ENCODE results near the gene NPAS3. TPM values are rescaled to one million over a fixed set of nuclear protein-coding genes. Genes with fewer than 3 reads are reported as not detected.

The NPAS3 gene
- polyA plus RNA-seq, 3 donors: 8.6 to 10.2 (median 10.2) TPM

- DNase-seq (ENCODE audit: low read depth in 3 of 3, low spot score in 2 of 3): no peak
Measured at GRCh38 chr14:33792009-33792719, 853.5 kb downstream of the NPAS3 start.

GRCh38 chr14:33792720-33793368 is 854.2 kb downstream of the NPAS3 start:
- DNase-seq (ENCODE audit: low read depth in 3 of 3, low spot score in 2 of 3): peak; percentile 69 to 86 (median 83)

GRCh38 chr14:33793398-33794110 is 854.9 kb downstream of the NPAS3 start:
- no peak for DNase-seq (ENCODE audit: low read depth in 3 of 3, low spot score in 2 of 3)

- no peak for DNase-seq (ENCODE audit: low read depth in 3 of 3, low spot score in 2 of 3)
Measured at GRCh38 chr14:33794791-33795305, 856.2 kb downstream of the NPAS3 start.

- no peak for DNase-seq (ENCODE audit: low read depth in 3 of 3, low spot score in 2 of 3)
Measured at GRCh38 chr14:33796356-33796755, 857.7 kb downstream of the NPAS3 start.

GRCh38 chr14:33799705-33800570 is 861.3 kb downstream of the NPAS3 start:
- DNase-seq (ENCODE audit: low read depth in 3 of 3, low spot score in 2 of 3): no peak

GRCh38 chr14:33800735-33801163 is 862.1 kb downstream of the NPAS3 start:
- no peak for DNase-seq (ENCODE audit: low read depth in 3 of 3, low spot score in 2 of 3)

GRCh38 chr14:33802737-33803136 is 864.1 kb downstream of the NPAS3 start:
- no peak for DNase-seq (ENCODE audit: low read depth in 3 of 3, low spot score in 2 of 3)

GRCh38 chr14:33805593-33805992 is 866.9 kb downstream of the NPAS3 start:
- DNase-seq (ENCODE audit: low read depth in 3 of 3, low spot score in 2 of 3): no peak

GRCh38 chr14:33806905-33807304 is 868.2 kb downstream of the NPAS3 start:
- DNase-seq (ENCODE audit: low read depth in 3 of 3, low spot score in 2 of 3): no peak

- no peak for DNase-seq (ENCODE audit: low read depth in 3 of 3, low spot score in 2 of 3)
Measured at GRCh38 chr14:33808187-33808586, 869.5 kb downstream of the NPAS3 start.

- no peak for DNase-seq (ENCODE audit: low read depth in 3 of 3, low spot score in 2 of 3)
Measured at GRCh38 chr14:33809396-33809981, 870.8 kb downstream of the NPAS3 start.

- no peak for DNase-seq (ENCODE audit: low read depth in 3 of 3, low spot score in 2 of 3)
Measured at GRCh38 chr14:33810308-33810707, 871.6 kb downstream of the NPAS3 start.

GRCh38 chr14:33811721-33812120 is 873.0 kb downstream of the NPAS3 start:
- no peak for DNase-seq (ENCODE audit: low read depth in 3 of 3, low spot score in 2 of 3)

GRCh38 chr14:33812181-33812580 is 873.5 kb downstream of the NPAS3 start:
- no peak for DNase-seq (ENCODE audit: low read depth in 3 of 3, low spot score in 2 of 3)

- DNase-seq (ENCODE audit: low read depth in 3 of 3, low spot score in 2 of 3): no peak
Measured at GRCh38 chr14:33812601-33813000, 873.9 kb downstream of the NPAS3 start.

GRCh38 chr14:33814010-33814409 is 875.3 kb downstream of the NPAS3 start:
- DNase-seq (ENCODE audit: low read depth in 3 of 3, low spot score in 2 of 3): no peak

GRCh38 chr14:33833706-33834465 is 895.2 kb downstream of the NPAS3 start:
- no peak for DNase-seq (ENCODE audit: low read depth in 3 of 3, low spot score in 2 of 3)

- no peak for DNase-seq (ENCODE audit: low read depth in 3 of 3, low spot score in 2 of 3)
Measured at GRCh38 chr14:33834466-33835260, 896.0 kb downstream of the NPAS3 start.
